ENCODE measurements around the gene CCDC183.
"Not testable (repeated sequence)": the region's sequence is repeated elsewhere in the genome, so short reads cannot be mapped to it uniquely, and the experiment has no call there.

CCDC183 gene

GRCh38 chr9:136773386-136774044, 22.6 kb upstream of the CCDC183 start:
- DNase-seq (ENCODE audit: low read depth): no peak
- H3K36me3 ChIP-seq (ENCODE audit: control insufficient read depth, insufficient read depth, low read length, severe bottlenecking): no peaks in the 10 kb centered on the region
- H3K4me1 ChIP-seq (ENCODE audit: control insufficient read depth, insufficient read depth, low read length): no peaks in the 10 kb centered on the region
- peaks cover 9% of the 10 kb centered on the region for H3K9me3 ChIP-seq (ENCODE audit: control insufficient read depth, low read length)
- no peak overlapping the region for H3K4me3 ChIP-seq (ENCODE audit: low read length)
- no peak overlapping the region for H3K9ac ChIP-seq (ENCODE audit: low read length)
- peaks cover 27% of the 10 kb centered on the region for H3K27me3 ChIP-seq (replicated peaks; ENCODE audit: control insufficient read depth, insufficient read depth, low read length)

GRCh38 chr9:136774416-136775045, 21.6 kb upstream of the CCDC183 start:
- Histone ChIP-seq H3K9ac (ENCODE audit: low read length) (no peak overlapping the region), H3K36me3 (ENCODE audit: control insufficient read depth, insufficient read depth, low read length, severe bottlenecking) (no peaks in the 10 kb centered on the region), H3K9me3 (ENCODE audit: control insufficient read depth, low read length) (peaks cover 9% of the 10 kb centered on the region), H3K4me3 (ENCODE audit: low read length) (no peak overlapping the region), H3K27me3 (replicated peaks; ENCODE audit: control insufficient read depth, insufficient read depth, low read length) (peaks cover 36% of the 10 kb centered on the region), H3K4me1 (ENCODE audit: control insufficient read depth, insufficient read depth, low read length) (no peaks in the 10 kb centered on the region)
- no peak for DNase-seq (ENCODE audit: low read depth)

GRCh38 chr9:136775191-136775590, 20.9 kb upstream of the CCDC183 start:
- no peak overlapping the region for H3K4me3 ChIP-seq (ENCODE audit: low read length)

GRCh38 chr9:136776947-136777346, 19.2 kb upstream of the CCDC183 start:
- Histone ChIP-seq H3K4me1 (ENCODE audit: control insufficient read depth, insufficient read depth, low read length) (no peaks in the 10 kb centered on the region), H3K9ac (ENCODE audit: low read length) (no peak overlapping the region), H3K36me3 (ENCODE audit: control insufficient read depth, insufficient read depth, low read length, severe bottlenecking) (no peaks in the 10 kb centered on the region), H3K4me3 (ENCODE audit: low read length) (no peak overlapping the region), H3K9me3 (ENCODE audit: control insufficient read depth, low read length) (peaks cover 9% of the 10 kb centered on the region), H3K27me3 (replicated peaks; ENCODE audit: control insufficient read depth, insufficient read depth, low read length) (peaks cover 49% of the 10 kb centered on the region)
- DNase-seq (ENCODE audit: low read depth): no peak

More at GRCh38 chr9:136775191-136775590, 20.9 kb upstream of the CCDC183 start:
- Histone ChIP-seq H3K9me3 (ENCODE audit: control insufficient read depth, low read length) (peaks cover 9% of the 10 kb centered on the region), H3K36me3 (ENCODE audit: control insufficient read depth, insufficient read depth, low read length, severe bottlenecking) (no peaks in the 10 kb centered on the region), H3K9ac (ENCODE audit: low read length) (no peak overlapping the region), H3K4me1 (ENCODE audit: control insufficient read depth, insufficient read depth, low read length) (no peaks in the 10 kb centered on the region), H3K27me3 (replicated peaks; ENCODE audit: control insufficient read depth, insufficient read depth, low read length) (peaks cover 42% of the 10 kb centered on the region)
- no peak for DNase-seq (ENCODE audit: low read depth)

- Histone ChIP-seq H3K4me1 (ENCODE audit: control insufficient read depth, insufficient read depth, low read length) (no peaks in the 10 kb centered on the region), H3K9me3 (ENCODE audit: control insufficient read depth, low read length) (peaks cover 9% of the 10 kb centered on the region), H3K9ac (ENCODE audit: low read length) (no peak overlapping the region), H3K36me3 (ENCODE audit: control insufficient read depth, insufficient read depth, low read length, severe bottlenecking) (no peaks in the 10 kb centered on the region), H3K27me3 (replicated peaks; ENCODE audit: control insufficient read depth, insufficient read depth, low read length) (peaks cover 48% of the 10 kb centered on the region), H3K4me3 (ENCODE audit: low read length) (no peak overlapping the region)
- DNase-seq (ENCODE audit: low read depth): no peak
These were observed 18.8 kb upstream of the CCDC183 start for GRCh38 chr9:136777359-136777758.

GRCh38 chr9:136779808-136780207, 16.3 kb upstream of the CCDC183 start:
- no peaks in the 10 kb centered on the region for H3K36me3 ChIP-seq (ENCODE audit: control insufficient read depth, insufficient read depth, low read length, severe bottlenecking)
- H3K9ac ChIP-seq (ENCODE audit: low read length): no peak overlapping the region
- no peaks in the 10 kb centered on the region for H3K9me3 ChIP-seq (ENCODE audit: control insufficient read depth, low read length)
- no peak overlapping the region for H3K4me3 ChIP-seq (ENCODE audit: low read length)
- H3K27me3 ChIP-seq (replicated peaks; ENCODE audit: control insufficient read depth, insufficient read depth, low read length): peaks cover 46% of the 10 kb centered on the region
- no peaks in the 10 kb centered on the region for H3K4me1 ChIP-seq (ENCODE audit: control insufficient read depth, insufficient read depth, low read length)
- DNase-seq (ENCODE audit: low read depth): no peak

- H3K36me3 ChIP-seq (ENCODE audit: control insufficient read depth, insufficient read depth, low read length, severe bottlenecking): no peaks in the 10 kb centered on the region
- no peaks in the 10 kb centered on the region for H3K4me1 ChIP-seq (ENCODE audit: control insufficient read depth, insufficient read depth, low read length)
- H3K4me3 ChIP-seq (ENCODE audit: low read length): no peak overlapping the region
- no peak for DNase-seq (ENCODE audit: low read depth)
- H3K27me3 ChIP-seq (replicated peaks; ENCODE audit: control insufficient read depth, insufficient read depth, low read length): peaks cover 47% of the 10 kb centered on the region
- H3K9me3 ChIP-seq (ENCODE audit: control insufficient read depth, low read length): no peaks in the 10 kb centered on the region
- no peak overlapping the region for H3K9ac ChIP-seq (ENCODE audit: low read length)
These were observed 13.7 kb upstream of the CCDC183 start for GRCh38 chr9:136782452-136782851.

- no peak overlapping the region for H3K4me3 ChIP-seq (ENCODE audit: low read length)
- no peaks in the 10 kb centered on the region for H3K9me3 ChIP-seq (ENCODE audit: control insufficient read depth, low read length)
- H3K36me3 ChIP-seq (ENCODE audit: control insufficient read depth, insufficient read depth, low read length, severe bottlenecking): no peaks in the 10 kb centered on the region
- peaks cover 28% of the 10 kb centered on the region for H3K27me3 ChIP-seq (replicated peaks; ENCODE audit: control insufficient read depth, insufficient read depth, low read length)
- peak; percentile 76 for DNase-seq (ENCODE audit: low read depth)
- no peak overlapping the region for H3K9ac ChIP-seq (ENCODE audit: low read length)
- no peaks in the 10 kb centered on the region for H3K4me1 ChIP-seq (ENCODE audit: control insufficient read depth, insufficient read depth, low read length)
These were observed 11.7 kb upstream of the CCDC183 start for GRCh38 chr9:136784249-136784996.

- DNase-seq (ENCODE audit: low read depth): no peak
These were observed 11.2 kb upstream of the CCDC183 start for GRCh38 chr9:136784997-136785361.

GRCh38 chr9:136785565-136786355, 10.4 kb upstream of the CCDC183 start:
- peaks cover 16% of the 10 kb centered on the region for H3K27me3 ChIP-seq (replicated peaks; ENCODE audit: control insufficient read depth, insufficient read depth, low read length)
- not testable (repeated sequence) for H3K9ac ChIP-seq (ENCODE audit: low read length); DNase-seq (ENCODE audit: low read depth); H3K4me1 ChIP-seq (ENCODE audit: control insufficient read depth, insufficient read depth, low read length); H3K36me3 ChIP-seq (ENCODE audit: control insufficient read depth, insufficient read depth, low read length, severe bottlenecking); H3K9me3 ChIP-seq (ENCODE audit: control insufficient read depth, low read length); H3K4me3 ChIP-seq (ENCODE audit: low read length)

More at GRCh38 chr9:136784997-136785361, 11.2 kb upstream of the CCDC183 start:
- no peaks in the 10 kb centered on the region for H3K36me3 ChIP-seq (ENCODE audit: control insufficient read depth, insufficient read depth, low read length, severe bottlenecking)
- H3K9me3 ChIP-seq (ENCODE audit: control insufficient read depth, low read length): no peaks in the 10 kb centered on the region
- no peak overlapping the region for H3K4me3 ChIP-seq (ENCODE audit: low read length)
- H3K27me3 ChIP-seq (replicated peaks; ENCODE audit: control insufficient read depth, insufficient read depth, low read length): peaks cover 24% of the 10 kb centered on the region
- no peaks in the 10 kb centered on the region for H3K4me1 ChIP-seq (ENCODE audit: control insufficient read depth, insufficient read depth, low read length)
- no peak overlapping the region for H3K9ac ChIP-seq (ENCODE audit: low read length)

GRCh38 chr9:136786451-136786850, 9.7 kb upstream of the CCDC183 start:
- Histone ChIP-seq H3K36me3 (ENCODE audit: control insufficient read depth, insufficient read depth, low read length, severe bottlenecking) (no peaks in the 10 kb centered on the region), H3K4me1 (ENCODE audit: control insufficient read depth, insufficient read depth, low read length) (peaks cover 5% of the 10 kb centered on the region), H3K4me3 (ENCODE audit: low read length) (no peak overlapping the region), H3K27me3 (replicated peaks; ENCODE audit: control insufficient read depth, insufficient read depth, low read length) (peaks cover 12% of the 10 kb centered on the region), H3K9me3 (ENCODE audit: control insufficient read depth, low read length) (no peaks in the 10 kb centered on the region), H3K9ac (ENCODE audit: low read length) (no peak overlapping the region)
- no peak for DNase-seq (ENCODE audit: low read depth)
